Fibroblast of skin of left quadriceps (primary cell): ENCODE data around the gene SIK3.
"Not testable (repeated sequence)": the region's sequence is repeated elsewhere in the genome, so short reads cannot be mapped to it uniquely, and the experiment has no call there.

ENCODE experiments used
- DNase-seq, 2 experiments: peaks; one replicate each; pipeline ENCODE4 v3.0.0-alpha.2; 2013; ENCODE audit warnings: low read depth in 2 of 2

Gene SIK3

GRCh38 chr11:116827461-116827860 lies 270.8 kb downstream of the SIK3 start:
- no peak for DNase-seq

GRCh38 chr11:116826751-116827431 lies 271.3 kb downstream of the SIK3 start:
- no peak for DNase-seq

DNA sequence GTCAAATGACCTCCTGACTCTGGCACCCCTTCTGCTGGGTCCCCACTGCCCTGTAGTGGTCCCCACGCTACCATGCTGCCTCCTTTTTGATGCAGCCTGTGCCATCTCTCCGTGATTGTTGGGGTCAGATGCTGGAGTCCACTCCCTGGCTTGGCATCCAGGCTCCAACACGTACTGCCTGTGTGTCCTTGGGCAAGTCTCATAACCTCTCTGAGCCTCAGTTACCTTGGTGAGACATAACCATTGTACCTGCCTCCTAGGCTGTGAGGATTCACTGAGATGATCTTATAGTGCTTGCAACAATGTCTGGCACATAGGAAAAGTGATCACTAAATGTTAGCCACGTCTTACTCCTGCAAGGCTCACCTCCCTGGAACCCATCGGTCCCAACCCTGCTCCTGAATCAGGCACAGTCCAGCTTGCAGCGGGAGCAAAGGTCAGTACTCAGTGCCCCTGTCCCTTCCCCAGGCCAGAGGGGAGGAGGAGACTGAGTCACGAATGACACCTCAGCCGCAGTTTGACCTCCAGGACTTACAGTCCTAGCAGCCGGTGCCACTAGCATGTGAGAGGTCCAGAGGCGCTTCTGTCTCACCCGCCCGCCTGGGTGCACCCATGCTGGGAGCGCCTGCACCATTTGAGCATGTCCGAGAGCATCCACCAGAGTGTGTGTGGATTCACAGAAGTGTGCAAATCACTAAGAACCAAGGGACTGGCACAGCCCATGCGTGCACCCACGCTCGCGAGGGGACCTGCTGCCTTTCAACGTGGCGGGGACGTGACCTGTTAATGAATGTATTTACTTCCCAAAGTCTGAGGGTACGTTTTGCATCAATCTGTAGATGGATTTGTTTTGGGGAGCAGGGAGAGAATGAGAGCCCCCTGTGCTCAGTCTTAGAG lies 272.1 kb downstream of the SIK3 start:
- no peak for DNase-seq

GRCh38 chr11:116825434-116825833 lies 272.8 kb downstream of the SIK3 start:
- no peak for DNase-seq

DNA sequence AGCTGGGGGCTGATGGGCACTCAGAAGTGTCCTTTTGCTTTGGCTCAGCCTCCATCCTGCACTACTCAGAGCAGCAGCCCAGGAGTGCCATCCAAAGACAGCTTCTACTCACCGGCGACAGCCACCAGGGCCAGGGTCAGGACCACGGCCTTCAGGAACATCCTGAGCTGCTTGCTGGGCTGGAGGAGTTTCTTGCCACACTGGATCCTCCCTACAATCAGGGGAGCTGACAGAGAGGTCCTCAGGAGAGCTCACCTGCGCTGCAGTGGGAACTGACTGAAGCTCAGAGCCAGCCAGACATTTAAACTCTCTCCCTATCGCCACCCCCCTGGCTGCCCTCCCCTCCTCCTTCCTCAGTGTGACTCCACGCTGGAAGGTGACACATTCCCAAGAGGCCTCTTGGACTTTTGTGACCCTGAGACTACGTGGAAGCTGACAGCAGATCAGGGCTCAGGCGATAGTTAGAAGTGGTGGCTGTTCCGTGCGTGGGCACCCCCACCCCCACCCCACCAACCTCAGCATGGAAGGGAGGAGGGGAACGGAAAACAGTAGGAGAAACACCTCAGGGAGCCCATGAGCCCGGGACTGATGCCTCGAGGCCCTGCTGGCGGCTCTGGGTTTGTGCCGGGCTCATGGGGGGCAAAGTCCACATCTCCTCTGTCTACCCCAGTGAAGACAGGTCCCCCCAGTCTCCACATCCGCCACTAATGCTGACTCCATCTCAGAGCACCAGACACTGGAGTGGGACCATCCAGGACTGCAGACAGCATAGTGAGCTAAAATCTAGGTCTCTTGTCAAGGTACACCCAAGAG lies 275.0 kb downstream of the SIK3 start, which contains the start of gene APOA4:
Gene APOA4, minus strand, starts transcription at position 274 of the 813 bp plus-strand sequence. Its CDS starts 113 bp downstream, at position 161.
- no peak for DNase-seq

DNA sequence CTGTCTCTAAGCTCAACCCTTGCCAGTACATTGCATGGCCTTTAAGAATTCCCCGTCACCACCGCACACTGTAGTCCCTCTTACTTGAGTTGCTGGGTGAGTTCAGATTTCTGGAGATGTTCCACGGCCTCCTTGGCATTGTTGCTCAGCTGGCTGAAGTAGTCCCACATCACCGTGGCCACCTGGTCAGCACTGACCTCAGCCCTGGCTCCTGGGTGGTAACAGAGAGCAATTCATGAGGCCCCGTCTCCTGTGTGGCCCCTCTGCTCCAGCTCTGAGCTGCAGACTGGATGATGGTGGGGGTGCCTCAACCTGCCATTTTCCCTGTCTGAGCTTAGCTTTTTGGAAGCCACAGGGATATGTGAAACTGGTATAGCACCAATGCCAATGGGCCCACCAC lies 275.7 kb downstream of the SIK3 start:
- DNase-seq: no peak

GRCh38 chr11:116821050-116821918 lies 276.9 kb downstream of the SIK3 start:
- no peak for DNase-seq

GRCh38 chr11:116819049-116819448 lies 279.2 kb downstream of the SIK3 start:
- no peak for DNase-seq

GRCh38 chr11:116814502-116814901 lies 283.7 kb downstream of the SIK3 start:
- no peak for DNase-seq

DNA sequence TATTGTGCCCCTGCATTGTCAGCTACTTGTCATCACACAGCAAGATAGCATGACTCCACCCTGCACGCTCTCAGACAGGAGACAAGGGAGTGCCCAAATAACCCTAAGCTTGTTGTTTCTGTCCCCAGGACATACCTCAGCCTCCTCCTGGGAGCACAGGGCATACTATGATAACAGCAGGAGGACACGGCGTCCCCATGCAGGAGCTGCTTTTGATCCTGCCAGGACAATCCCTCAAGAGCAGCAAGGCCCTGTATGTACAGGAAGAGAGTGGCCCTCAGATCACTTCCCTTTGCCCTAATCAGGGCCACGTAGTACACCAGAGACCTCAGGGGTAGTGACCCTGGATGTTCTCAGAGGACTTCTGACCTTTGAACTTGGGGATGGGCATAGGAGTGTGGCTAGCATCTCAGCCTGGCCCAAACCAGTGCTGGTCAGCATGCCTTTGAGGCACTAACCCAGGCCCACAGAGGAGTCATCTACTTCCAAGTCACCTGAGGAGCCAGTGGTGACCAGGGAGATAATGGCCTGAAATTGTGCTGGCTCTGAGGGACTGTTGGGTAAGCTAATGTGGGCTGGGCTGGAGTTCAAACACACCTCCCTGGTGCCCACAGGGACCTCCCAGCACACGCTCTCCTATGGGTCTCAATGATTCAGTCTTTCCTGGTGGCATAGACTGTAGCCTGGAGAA lies 284.3 kb downstream of the SIK3 start:
- DNase-seq: no peak

DNA sequence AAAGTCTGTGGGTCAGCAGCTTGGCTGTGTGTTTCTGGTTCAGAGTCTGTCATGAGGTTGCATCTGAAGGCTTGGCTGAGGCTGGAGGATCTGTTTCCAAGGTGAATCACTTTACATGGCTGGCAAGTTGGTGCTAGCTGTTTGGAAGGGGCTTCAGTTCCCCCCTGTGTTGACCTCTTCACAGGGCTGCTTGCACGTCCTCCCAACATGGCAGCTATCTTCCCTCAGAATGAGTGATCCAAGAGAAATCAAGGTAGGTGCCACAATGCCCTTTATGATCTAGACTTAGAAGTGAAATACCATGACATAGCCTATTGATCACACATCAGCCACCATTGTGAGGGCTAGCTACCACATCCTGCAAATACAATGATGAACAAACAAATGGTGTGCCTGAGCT lies 285.1 kb downstream of the SIK3 start:
- DNase-seq: no peak

- no peak for DNase-seq
Measured at GRCh38 chr11:116812109-116812508, 286.1 kb downstream of the SIK3 start.

GRCh38 chr11:116811194-116811593 lies 287.0 kb downstream of the SIK3 start:
- no peak for DNase-seq

DNA sequence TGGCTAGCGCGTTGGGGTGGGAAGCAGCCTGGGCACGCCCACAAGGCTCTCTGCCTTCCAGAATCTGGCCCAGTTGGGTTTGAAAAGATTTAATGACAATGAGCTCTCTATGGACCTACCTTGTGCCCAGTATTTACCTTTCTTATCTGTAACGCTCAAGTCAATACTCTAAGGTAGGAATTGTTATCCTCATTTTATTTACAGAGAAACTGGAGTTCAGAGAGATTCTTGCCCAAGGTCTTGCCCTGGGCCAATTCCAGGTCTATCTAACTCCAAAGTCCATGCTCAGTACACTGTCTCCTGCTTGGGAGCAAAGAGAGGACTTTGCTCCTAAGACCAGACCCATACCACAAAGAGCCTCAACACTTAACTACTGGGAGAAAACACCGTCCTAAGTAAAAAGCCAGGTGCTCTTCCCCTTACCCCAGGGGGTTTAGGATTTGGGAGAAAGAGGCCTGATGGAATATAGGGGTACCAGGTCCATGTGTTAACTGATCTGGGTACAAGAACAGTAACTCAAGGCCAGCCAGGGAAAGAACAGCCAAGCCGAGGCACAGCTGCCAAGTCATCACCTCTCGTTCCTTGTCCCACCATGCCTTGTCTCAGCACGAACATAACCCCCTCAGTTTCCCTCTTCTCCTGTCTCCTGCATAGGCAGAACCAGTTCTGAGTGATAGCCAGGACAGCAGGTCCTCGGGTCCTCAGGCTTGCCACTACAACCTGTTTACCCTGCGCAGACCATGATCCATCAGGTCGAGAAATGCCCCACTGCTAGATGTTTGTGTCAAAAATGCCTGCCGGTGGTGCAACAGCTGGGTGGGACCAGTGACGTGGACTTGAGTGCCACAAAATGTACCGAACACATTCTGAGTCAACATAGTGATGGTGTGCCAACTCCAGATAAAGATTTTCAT lies 289.7 kb downstream of the SIK3 start:
- no peak for DNase-seq

GRCh38 chr11:116807601-116808261 lies 290.5 kb downstream of the SIK3 start:
- no peak for DNase-seq

GRCh38 chr11:116804001-116804400 lies 294.2 kb downstream of the SIK3 start:
- no peak for DNase-seq

- not testable (repeated sequence) for DNase-seq
Measured at GRCh38 chr11:116801662-116802061, 296.6 kb downstream of the SIK3 start.

- DNase-seq: no peak
Measured at GRCh38 chr11:116800610-116801009, 297.6 kb downstream of the SIK3 start.

GRCh38 chr11:116798368-116798767 lies 299.9 kb downstream of the SIK3 start:
- no peak for DNase-seq
